ENCODE measurements around the gene WDR88.

Gene WDR88

GRCh38 chr19:33201886-33202545 lies 70.1 kb downstream of the WDR88 start:
- H3K4me3 ChIP-seq (ENCODE audit: low read length) = no peak overlapping the region
- DNase-seq (ENCODE audit: low read depth) = no peak
- no peak for TF ChIP-seq CTCF (conservative IDR thresholded peaks at IDR 0.05; ENCODE audit: low read depth, low read length)

GRCh38 chr19:33202546-33203507 lies 70.9 kb downstream of the WDR88 start:
- H3K4me3 ChIP-seq (ENCODE audit: low read length) = no peak overlapping the region
- no peak for TF ChIP-seq CTCF (conservative IDR thresholded peaks at IDR 0.05; ENCODE audit: low read depth, low read length)
- DNase-seq (ENCODE audit: low read depth) = no peak

- TF ChIP-seq CTCF (conservative IDR thresholded peaks at IDR 0.05; ENCODE audit: low read depth, low read length) = no peak
- H3K4me3 ChIP-seq (ENCODE audit: low read length) = no peak overlapping the region
- DNase-seq (ENCODE audit: low read depth) = no peak
Observed at GRCh38 chr19:33203529-33203928, 71.6 kb downstream of the WDR88 start.

- H3K4me3 ChIP-seq (ENCODE audit: low read length) = no peak overlapping the region
- no peak for TF ChIP-seq CTCF (conservative IDR thresholded peaks at IDR 0.05; ENCODE audit: low read depth, low read length)
- DNase-seq (ENCODE audit: low read depth) = no peak
Observed at GRCh38 chr19:33204136-33204973, 72.4 kb downstream of the WDR88 start.

- TF ChIP-seq CTCF (conservative IDR thresholded peaks at IDR 0.05; ENCODE audit: low read depth, low read length) = no peak
- DNase-seq (ENCODE audit: low read depth) = no peak
- H3K4me3 ChIP-seq (ENCODE audit: low read length) = no peak overlapping the region
Observed at GRCh38 chr19:33205110-33205509, 73.2 kb downstream of the WDR88 start.

- TF ChIP-seq CTCF (conservative IDR thresholded peaks at IDR 0.05; ENCODE audit: low read depth, low read length) = no peak
Observed at GRCh38 chr19:33205531-33206260, 73.8 kb downstream of the WDR88 start.

More at GRCh38 chr19:33205531-33206260, 73.8 kb downstream of the WDR88 start:
- no peak for DNase-seq (ENCODE audit: low read depth)
- no peak overlapping the region for H3K4me3 ChIP-seq (ENCODE audit: low read length)

Data from retinal pigment epithelial cell (primary cell).